Suprapubic skin (tissue), 4 donors: Measurements from ENCODE around the gene ZNF292. TPM values are rescaled to one million over a fixed set of nuclear protein-coding genes. Genes with fewer than 3 reads are reported as not detected.
"Not testable (repeated sequence)": the region's sequence is repeated elsewhere in the genome, so short reads cannot be mapped to it uniquely, and the experiment has no call there.

Experiments
- DNase-seq, 2 donors: peaks; one replicate each; pipeline ENCODE4 v3.0.0-alpha.2; 2019; ENCODE audit warnings: low spot score in 2 of 2
- H3K27ac ChIP-seq: fragments of 200-600 bp; sonication (generic); one replicate; pipeline ENCODE4 v1.5.1; 2019
- H3K27me3 ChIP-seq: fragments of 200-600 bp; sonication (generic); one replicate; pipeline ENCODE4 v1.5.1; 2019
- H3K36me3 ChIP-seq: fragments of 200-600 bp; sonication (generic); one replicate; pipeline ENCODE4 v1.5.1; 2019
- H3K4me1 ChIP-seq: fragments of 200-600 bp; sonication (generic); one replicate; pipeline ENCODE4 v1.5.1; 2019
- H3K4me3 ChIP-seq: fragments of 200-600 bp; sonication (generic); one replicate; pipeline ENCODE4 v1.5.1; 2019; ENCODE audit warnings: mild to moderate bottlenecking
- H3K9me3 ChIP-seq: fragments of 200-600 bp; sonication (generic); one replicate; pipeline ENCODE4 v1.5.1; 2019
- EP300 ChIP-seq: sonication (generic); formaldehyde crosslinking; IDR thresholded peaks from one replicate; pipeline ENCODE4 v1.6.1; 2017; ENCODE audit warnings: antibody characterized with exemption
- POLR2A ChIP-seq, 2 donors: fragments of 450-650 bp; IDR thresholded peaks; one replicate each; pipeline ENCODE4 v1.6.1; 2017; ENCODE audit warnings: antibody characterized with exemption in 2 of 2, mild to moderate bottlenecking in 2 of 2, moderate library complexity in 2 of 2
- POLR2AphosphoS5 ChIP-seq, 3 donors: sonication (generic); formaldehyde crosslinking; IDR thresholded peaks; one replicate each; pipeline ENCODE4 v1.6.1; 2017; ENCODE audit warnings: antibody characterized with exemption in 3 of 3
- WGBS: methylation state at CpG from one replicate; pipeline ENCODE4 v1.1.5; 2018; 5-methylcytosine and 5-hydroxymethylcytosine counted together
- total RNA-seq, 4 donors: library from RNA; depleted of rRNA; stranded (reverse); fragments of >200 nt; gene quantifications; one replicate each; pipeline ENCODE4 v1.1.0, GENCODE V29; 2016
- TF ChIP-seq, protein P1 (sequence below), 2 donors: fragments of 200-600 bp in 1 of 2; fragments of 450-650 bp in 1 of 2; sonication (generic) in 1 of 2; IDR thresholded peaks; one replicate each; pipeline ENCODE4 v1.5.1; 2016 to 2019; ENCODE audit warnings: antibody characterized with exemption in 2 of 2, mild to moderate bottlenecking in 1 of 2, moderate library complexity in 1 of 2

Gene ZNF292
- total RNA-seq, 4 donors from 2014 or later, result 26.7 to 111 (median 34.7) TPM

DNA sequence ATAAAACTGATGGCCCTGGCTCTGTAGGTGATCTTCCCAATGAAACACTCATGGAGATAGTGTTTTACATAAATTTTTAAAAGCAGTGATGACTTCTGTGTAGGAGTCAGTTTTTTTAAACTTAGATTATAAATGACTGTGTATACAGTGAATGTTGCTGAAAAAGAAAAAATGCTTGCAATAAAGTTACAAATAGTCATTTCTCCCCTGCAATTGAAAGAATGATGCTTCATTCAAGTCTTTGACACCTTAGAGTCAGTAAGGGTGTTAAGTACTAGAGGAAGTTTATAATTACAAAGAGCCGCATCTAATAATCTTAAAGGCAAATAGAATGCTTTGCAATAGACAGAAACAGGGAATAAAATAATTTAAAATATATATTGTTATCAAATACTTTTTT, 27.6 kb downstream of the ZNF292 start:
- no peak overlapping the region for H3K4me3 ChIP-seq
- peaks cover 9% of the 10 kb centered on the region for H3K36me3 ChIP-seq
- TF ChIP-seq EP300, result no peak
- TF ChIP-seq, protein P1, sequence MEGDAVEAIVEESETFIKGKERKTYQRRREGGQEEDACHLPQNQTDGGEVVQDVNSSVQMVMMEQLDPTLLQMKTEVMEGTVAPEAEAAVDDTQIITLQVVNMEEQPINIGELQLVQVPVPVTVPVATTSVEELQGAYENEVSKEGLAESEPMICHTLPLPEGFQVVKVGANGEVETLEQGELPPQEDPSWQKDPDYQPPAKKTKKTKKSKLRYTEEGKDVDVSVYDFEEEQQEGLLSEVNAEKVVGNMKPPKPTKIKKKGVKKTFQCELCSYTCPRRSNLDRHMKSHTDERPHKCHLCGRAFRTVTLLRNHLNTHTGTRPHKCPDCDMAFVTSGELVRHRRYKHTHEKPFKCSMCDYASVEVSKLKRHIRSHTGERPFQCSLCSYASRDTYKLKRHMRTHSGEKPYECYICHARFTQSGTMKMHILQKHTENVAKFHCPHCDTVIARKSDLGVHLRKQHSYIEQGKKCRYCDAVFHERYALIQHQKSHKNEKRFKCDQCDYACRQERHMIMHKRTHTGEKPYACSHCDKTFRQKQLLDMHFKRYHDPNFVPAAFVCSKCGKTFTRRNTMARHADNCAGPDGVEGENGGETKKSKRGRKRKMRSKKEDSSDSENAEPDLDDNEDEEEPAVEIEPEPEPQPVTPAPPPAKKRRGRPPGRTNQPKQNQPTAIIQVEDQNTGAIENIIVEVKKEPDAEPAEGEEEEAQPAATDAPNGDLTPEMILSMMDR (IDR thresholded peaks at IDR 0.05), result no peak
- TF ChIP-seq POLR2A (IDR thresholded peaks at IDR 0.05), result no peak
- no peak for TF ChIP-seq POLR2AphosphoS5 (IDR thresholded peaks at IDR 0.05)
- no peaks in the 10 kb centered on the region for H3K9me3 ChIP-seq
- 92% methylated on average over 1 of the region's 1 CpG for WGBS
- H3K27me3 ChIP-seq, result no peaks in the 10 kb centered on the region
- no peak overlapping the region for H3K27ac ChIP-seq
- no peaks in the 10 kb centered on the region for H3K4me1 ChIP-seq
- no peak for DNase-seq

DNA sequence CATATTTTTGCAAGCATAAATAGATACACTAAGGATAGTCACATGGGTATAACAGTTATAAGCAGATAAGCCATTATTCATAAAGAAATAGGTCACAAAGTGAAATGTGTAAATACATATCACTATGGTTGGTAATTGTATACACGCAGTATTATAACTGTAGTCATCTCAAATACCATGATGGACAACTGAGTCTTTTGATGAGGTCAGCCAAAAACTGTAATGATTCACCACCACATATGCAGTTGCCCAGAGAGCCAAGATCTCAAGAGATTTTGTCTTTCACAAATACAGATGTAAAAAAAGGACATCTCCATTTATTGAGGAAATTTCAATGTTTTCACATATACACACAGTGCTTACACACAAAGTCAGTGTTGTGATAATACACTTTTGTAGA, 28.3 kb downstream of the ZNF292 start:
- H3K4me1 ChIP-seq, result no peaks in the 10 kb centered on the region
- no peak overlapping the region for H3K4me3 ChIP-seq
- no peak for DNase-seq
- WGBS, result 78% methylated on average over 1 of the region's 1 CpG
- TF ChIP-seq POLR2A (IDR thresholded peaks at IDR 0.05) (no peak), EP300 (no peak), POLR2AphosphoS5 (IDR thresholded peaks at IDR 0.05) (no peak)
- TF ChIP-seq, protein P1 (IDR thresholded peaks at IDR 0.05), result no peak
- H3K36me3 ChIP-seq, result peaks cover 9% of the 10 kb centered on the region
- H3K9me3 ChIP-seq, result no peaks in the 10 kb centered on the region
- no peak overlapping the region for H3K27ac ChIP-seq
- no peaks in the 10 kb centered on the region for H3K27me3 ChIP-seq

DNA sequence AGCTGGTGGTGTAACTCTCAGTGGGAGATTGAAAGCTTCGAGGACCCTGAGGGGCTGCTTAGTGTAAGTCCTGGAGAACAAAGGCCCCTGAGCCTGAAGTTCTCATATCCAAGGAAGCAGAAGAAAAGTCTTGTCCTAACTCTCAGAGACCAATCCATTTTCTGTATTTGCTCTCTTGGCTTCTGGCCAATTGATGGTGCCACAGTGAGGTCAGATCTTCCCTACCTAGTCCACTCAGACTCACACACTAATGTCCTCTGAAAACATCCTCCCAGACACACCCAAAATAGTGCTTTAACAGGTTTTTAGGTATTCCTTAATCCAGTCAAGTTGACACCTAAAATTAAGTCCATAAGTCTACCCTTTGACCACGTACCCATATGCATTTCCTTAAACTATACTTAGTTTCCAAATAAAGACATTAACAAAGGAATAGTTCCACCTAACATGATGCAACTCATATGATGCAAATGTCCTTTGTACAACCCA, 29.4 kb downstream of the ZNF292 start:
- H3K4me3 ChIP-seq, result no peak overlapping the region
- no peak overlapping the region for H3K27ac ChIP-seq
- H3K9me3 ChIP-seq, result no peaks in the 10 kb centered on the region
- no peak for TF ChIP-seq EP300
- TF ChIP-seq POLR2A (IDR thresholded peaks at IDR 0.05), result no peak
- TF ChIP-seq POLR2AphosphoS5 (IDR thresholded peaks at IDR 0.05), result no peak
- TF ChIP-seq, protein P1 (IDR thresholded peaks at IDR 0.05), result no peak
- no peaks in the 10 kb centered on the region for H3K4me1 ChIP-seq
- DNase-seq, result no peak
- WGBS, result 97% methylated on average over 2 of the region's 2 CpGs
- no peaks in the 10 kb centered on the region for H3K27me3 ChIP-seq
- H3K36me3 ChIP-seq, result peaks cover 9% of the 10 kb centered on the region

DNA sequence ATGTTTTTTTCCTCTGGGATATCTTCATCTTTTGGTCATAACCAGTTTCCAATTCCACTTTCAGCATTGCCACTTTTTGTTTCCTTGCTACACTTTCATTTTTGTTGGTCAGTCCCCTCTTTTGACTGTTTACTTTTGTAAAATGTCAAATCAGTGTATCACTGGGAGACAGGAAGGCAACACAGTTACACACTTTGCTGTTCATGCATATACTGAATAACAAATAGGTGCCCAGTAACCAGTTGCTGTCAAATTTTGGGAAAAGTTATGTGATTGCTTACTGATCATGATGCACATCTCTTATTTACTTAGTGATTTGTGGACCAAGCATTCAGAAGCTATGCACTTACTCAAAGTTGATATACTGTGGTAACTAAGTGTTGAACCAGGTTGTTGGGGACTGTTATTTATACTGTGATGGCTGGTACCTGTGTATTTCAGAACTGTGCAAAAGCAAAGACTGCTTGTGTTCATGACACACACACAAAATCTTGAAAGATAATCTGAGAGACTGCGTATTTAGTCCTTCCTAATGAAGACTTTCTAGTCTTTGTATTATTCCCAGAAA, 41.0 kb downstream of the ZNF292 start:
- Histone ChIP-seq H3K36me3 (no peaks in the 10 kb centered on the region), H3K9me3 (no peaks in the 10 kb centered on the region), H3K27ac (no peak overlapping the region), H3K4me1 (no peaks in the 10 kb centered on the region), H3K4me3 (no peak overlapping the region), H3K27me3 (no peaks in the 10 kb centered on the region)
- TF ChIP-seq EP300, result no peak
- TF ChIP-seq POLR2A (IDR thresholded peaks at IDR 0.05), result no peak
- TF ChIP-seq, protein P1 (IDR thresholded peaks at IDR 0.05), result no peak
- no peak for TF ChIP-seq POLR2AphosphoS5 (IDR thresholded peaks at IDR 0.05)
- no peak for DNase-seq
- WGBS, result 86% methylated on average over 1 of the region's 1 CpG

DNA sequence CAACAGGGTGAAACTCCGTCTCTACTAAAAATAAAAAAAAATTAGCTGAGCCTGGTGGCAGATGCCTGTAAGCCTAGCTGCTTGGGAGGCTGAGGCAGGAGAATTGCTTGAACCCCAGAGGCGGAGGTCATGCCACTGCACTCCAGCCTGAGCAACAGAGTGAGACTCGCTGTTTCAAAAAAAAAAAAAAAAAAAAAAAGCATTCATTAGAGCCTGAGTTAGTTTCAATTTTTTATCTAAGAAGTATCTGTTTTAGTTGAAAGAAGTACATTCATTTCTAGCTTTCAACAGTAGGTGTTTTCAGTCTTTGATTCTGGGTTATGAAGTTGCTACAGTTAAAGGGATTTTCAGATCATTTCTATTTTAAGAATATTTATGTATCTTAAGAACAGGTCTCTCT, 42.2 kb downstream of the ZNF292 start:
- no peak for TF ChIP-seq POLR2AphosphoS5 (IDR thresholded peaks at IDR 0.05)
- no peak for TF ChIP-seq EP300
- TF ChIP-seq, protein P1 (IDR thresholded peaks at IDR 0.05), result no peak
- DNase-seq, result no peak

DNA sequence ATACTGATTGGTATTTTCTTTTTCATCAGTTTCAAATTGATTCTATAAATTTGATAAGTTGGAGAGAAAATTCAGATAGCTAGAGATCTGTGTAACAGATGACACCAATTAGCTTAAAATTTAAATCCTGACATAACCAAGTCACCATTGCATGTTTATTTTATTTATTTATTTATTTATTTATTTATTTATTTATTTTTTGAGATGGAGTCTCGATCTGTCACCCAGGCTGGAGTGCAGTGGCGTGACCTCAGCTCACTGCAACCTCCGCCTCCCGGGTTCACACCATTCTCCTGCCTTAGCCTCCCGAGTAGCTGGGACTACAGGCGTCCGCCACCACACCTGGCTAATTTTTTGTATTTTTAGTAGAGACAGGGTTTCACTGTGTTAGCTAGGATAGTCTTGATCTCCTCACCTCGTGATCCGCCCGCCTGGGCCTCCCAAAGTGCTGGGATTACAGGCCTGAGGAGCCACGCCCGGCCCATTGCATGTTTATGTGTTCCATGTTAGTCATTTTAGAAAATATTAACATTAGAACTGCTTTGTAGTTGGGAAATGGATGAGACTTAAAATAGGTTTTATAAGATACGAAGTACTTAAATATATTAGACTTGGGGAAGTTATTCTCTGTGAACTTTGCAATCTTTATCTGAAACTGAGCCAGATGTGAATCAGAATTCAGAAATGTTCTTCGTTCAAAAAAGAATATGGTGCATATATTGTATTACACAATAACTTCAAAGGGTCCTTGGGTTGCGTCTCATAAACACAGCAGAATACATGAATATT, 42.9 kb downstream of the ZNF292 start:
- H3K27ac ChIP-seq, H3K4me3 ChIP-seq: not testable (repeated sequence)
- WGBS, result 92% methylated on average over 15 of the region's 15 CpGs

More for the DNA sequence above, 42.2 kb downstream of the ZNF292 start:
- WGBS, result 87% methylated on average over 3 of the region's 3 CpGs
- no peaks in the 10 kb centered on the region for H3K4me1 ChIP-seq
- no peaks in the 10 kb centered on the region for H3K36me3 ChIP-seq
- no peaks in the 10 kb centered on the region for H3K9me3 ChIP-seq
- H3K27me3 ChIP-seq, result no peaks in the 10 kb centered on the region
- no peak overlapping the region for H3K27ac ChIP-seq
- no peak overlapping the region for H3K4me3 ChIP-seq

More for the DNA sequence above, 42.9 kb downstream of the ZNF292 start:
- not testable (repeated sequence) for H3K36me3 ChIP-seq, H3K27me3 ChIP-seq, H3K4me1 ChIP-seq, DNase-seq, H3K9me3 ChIP-seq
